Hematopoietic multipotent progenitor cell (in vitro differentiated cells): Measurements from ENCODE around the gene YTHDF2. TPM values are rescaled to one million over a fixed set of nuclear protein-coding genes. Genes with fewer than 3 reads are reported as not detected.
"Not testable (repeated sequence)": the region's sequence is repeated elsewhere in the genome, so short reads cannot be mapped to it uniquely, and the experiment has no call there.

ENCODE experiments used
- DNase-seq, 3 donors: peaks; one replicate each; pipeline ENCODE4 v3.0.0-alpha.2; 2011 to 2015; ENCODE audit warnings: low read depth in 2 of 3, low spot score in 2 of 3
- total RNA-seq: library from RNA; depleted of rRNA; stranded (reverse); fragments of >200 nt; gene quantifications from one replicate; pipeline ENCODE4 v1.2.3, GENCODE V29; 2012

The YTHDF2 gene
- 69.5 TPM for total RNA-seq

- DNase-seq: peak; percentile 97 to 99 (median 99)
Observed at GRCh38 chr1:28736450-28737306, at the start of gene YTHDF2. TSS of gene YTHDF2 (plus strand) at chr1:28736940. CDS start at chr1:28737121, 181 bp downstream.

- DNase-seq: not testable (repeated sequence)
Observed at GRCh38 chr1:28691627-28692026, 45.1 kb upstream of the YTHDF2 start.

- DNase-seq: no peak
Observed at GRCh38 chr1:28703629-28704028, 33.1 kb upstream of the YTHDF2 start.

GRCh38 chr1:28716336-28716735 lies 20.4 kb upstream of the YTHDF2 start:
- peak in 1 of 3 donors; percentile 15 for DNase-seq

GRCh38 chr1:28718166-28718565 lies 18.6 kb upstream of the YTHDF2 start:
- DNase-seq: no peak

- DNase-seq: no peak
Observed at GRCh38 chr1:28718586-28719331, 18.0 kb upstream of the YTHDF2 start.

GRCh38 chr1:28719332-28719619 lies 17.5 kb upstream of the YTHDF2 start:
- no peak for DNase-seq

GRCh38 chr1:28720376-28720775 lies 16.4 kb upstream of the YTHDF2 start:
- no peak for DNase-seq

- not testable (repeated sequence) for DNase-seq
Observed at GRCh38 chr1:28721927-28722326, 14.8 kb upstream of the YTHDF2 start.

GRCh38 chr1:28725365-28725764 lies 11.4 kb upstream of the YTHDF2 start:
- DNase-seq: not testable (repeated sequence)

GRCh38 chr1:28735961-28736449 lies 735 bp upstream of the YTHDF2 start:
- DNase-seq: no peak

GRCh38 chr1:28737307-28738132 lies 780 bp downstream of the YTHDF2 start:
- peak; percentile 7 to 37 (median 29) for DNase-seq

- DNase-seq: no peak
Observed at GRCh38 chr1:28740118-28740517, 3.4 kb downstream of the YTHDF2 start.

- no peak for DNase-seq
Observed at GRCh38 chr1:28744184-28744583, 7.4 kb downstream of the YTHDF2 start.

- no peak for DNase-seq
Observed at GRCh38 chr1:28745653-28746173, 9.0 kb downstream of the YTHDF2 start.

- no peak for DNase-seq
Observed at GRCh38 chr1:28750330-28750729, 13.6 kb downstream of the YTHDF2 start.

GRCh38 chr1:28750771-28751294 lies 14.1 kb downstream of the YTHDF2 start:
- DNase-seq: not testable (repeated sequence)

GRCh38 chr1:28751315-28752060 lies 14.7 kb downstream of the YTHDF2 start:
- DNase-seq: no peak

GRCh38 chr1:28755701-28756100 lies 19.0 kb downstream of the YTHDF2 start:
- no peak for DNase-seq

- DNase-seq: peak in 2 of 3 donors; percentile 24 to 26
Observed at GRCh38 chr1:28756846-28757245, 20.1 kb downstream of the YTHDF2 start.
